Measurements from ENCODE around the gene CENPO.

DNA sequence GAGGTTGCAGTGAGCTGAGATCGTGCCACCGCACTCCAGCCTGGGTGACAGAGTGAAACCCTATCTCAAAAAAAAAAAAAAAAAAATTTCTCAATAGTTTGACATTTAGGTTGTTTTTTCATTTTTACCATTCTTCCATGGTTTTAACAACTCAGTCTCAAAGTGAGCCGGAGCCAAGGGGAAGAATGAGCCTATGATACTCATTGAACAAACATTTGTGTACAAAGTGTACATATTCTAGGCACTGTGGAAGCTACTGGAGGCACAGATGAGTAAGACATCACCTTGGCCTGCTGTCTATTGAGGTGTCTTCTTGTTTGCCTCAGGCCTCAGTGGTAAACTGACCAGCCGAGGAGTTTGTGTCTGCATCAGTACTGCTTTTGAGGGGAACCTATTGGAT is 21.9 kb downstream of the CENPO start:
- TF ChIP-seq, protein P1, sequence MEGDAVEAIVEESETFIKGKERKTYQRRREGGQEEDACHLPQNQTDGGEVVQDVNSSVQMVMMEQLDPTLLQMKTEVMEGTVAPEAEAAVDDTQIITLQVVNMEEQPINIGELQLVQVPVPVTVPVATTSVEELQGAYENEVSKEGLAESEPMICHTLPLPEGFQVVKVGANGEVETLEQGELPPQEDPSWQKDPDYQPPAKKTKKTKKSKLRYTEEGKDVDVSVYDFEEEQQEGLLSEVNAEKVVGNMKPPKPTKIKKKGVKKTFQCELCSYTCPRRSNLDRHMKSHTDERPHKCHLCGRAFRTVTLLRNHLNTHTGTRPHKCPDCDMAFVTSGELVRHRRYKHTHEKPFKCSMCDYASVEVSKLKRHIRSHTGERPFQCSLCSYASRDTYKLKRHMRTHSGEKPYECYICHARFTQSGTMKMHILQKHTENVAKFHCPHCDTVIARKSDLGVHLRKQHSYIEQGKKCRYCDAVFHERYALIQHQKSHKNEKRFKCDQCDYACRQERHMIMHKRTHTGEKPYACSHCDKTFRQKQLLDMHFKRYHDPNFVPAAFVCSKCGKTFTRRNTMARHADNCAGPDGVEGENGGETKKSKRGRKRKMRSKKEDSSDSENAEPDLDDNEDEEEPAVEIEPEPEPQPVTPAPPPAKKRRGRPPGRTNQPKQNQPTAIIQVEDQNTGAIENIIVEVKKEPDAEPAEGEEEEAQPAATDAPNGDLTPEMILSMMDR (conservative IDR thresholded peaks at IDR 0.05) = no peak
- TF ChIP-seq EZH2 (IDR thresholded peaks at IDR 0.05; ENCODE audit: low read depth) = no peak
